ENCODE data around the gene SON.

Gene SON

DNA sequence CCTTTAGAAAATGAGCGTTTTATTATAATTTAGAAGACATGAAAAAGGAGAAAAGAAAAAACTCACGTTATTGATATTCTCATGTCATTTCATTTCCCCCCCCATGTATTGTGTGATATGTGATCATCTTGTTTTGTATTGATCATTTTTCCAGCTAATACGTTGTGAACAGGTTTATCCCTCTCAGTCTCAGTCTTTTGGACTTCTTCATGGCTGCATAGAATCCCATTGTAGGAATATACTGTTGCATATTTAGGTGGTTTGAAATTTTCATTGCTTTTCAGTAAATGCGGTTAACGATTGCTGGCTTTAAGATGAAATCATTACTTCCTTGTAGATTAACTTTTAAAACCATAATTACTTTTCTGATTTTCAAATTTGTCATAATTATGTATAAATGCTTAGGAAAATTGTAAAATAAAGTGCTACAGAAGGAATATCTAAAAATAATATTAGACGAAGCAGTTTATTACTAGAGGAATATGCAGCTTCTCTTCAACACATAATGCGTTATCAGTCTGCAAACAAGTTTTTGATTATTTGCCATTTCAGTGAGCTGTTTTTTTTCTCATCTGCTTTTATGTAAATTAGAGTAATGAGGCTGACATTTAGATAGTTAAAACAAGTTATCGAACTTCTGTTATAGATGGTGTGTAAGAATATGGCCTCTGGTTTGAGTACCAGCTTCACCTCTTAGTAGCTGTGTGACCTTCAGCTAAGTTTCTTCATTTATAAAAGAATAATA lies 1.8 kb downstream of the SON start:
- no peak for DNase-seq (ENCODE audit: extremely low spot score, insufficient read length, low read depth)
- no peak for FAIRE-seq

DNA sequence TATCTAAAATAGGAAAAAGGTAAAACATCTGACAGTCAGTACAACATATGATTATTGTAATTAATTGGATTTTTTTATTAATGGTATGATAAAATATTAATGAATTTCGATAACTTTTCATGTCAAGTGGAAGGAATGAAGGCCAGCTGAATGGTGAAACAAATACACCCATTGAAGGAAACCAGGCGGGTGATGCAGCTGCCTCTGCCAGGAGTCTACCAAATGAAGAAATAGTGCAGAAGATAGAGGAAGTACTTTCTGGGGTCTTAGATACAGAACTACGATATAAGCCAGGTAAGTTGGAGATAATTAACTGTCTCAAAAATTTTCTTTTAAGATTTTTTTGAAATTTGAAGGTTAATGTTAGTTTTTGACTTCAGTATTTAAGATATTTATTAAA lies 3.2 kb downstream of the SON start:
- FAIRE-seq = no peak

DNA sequence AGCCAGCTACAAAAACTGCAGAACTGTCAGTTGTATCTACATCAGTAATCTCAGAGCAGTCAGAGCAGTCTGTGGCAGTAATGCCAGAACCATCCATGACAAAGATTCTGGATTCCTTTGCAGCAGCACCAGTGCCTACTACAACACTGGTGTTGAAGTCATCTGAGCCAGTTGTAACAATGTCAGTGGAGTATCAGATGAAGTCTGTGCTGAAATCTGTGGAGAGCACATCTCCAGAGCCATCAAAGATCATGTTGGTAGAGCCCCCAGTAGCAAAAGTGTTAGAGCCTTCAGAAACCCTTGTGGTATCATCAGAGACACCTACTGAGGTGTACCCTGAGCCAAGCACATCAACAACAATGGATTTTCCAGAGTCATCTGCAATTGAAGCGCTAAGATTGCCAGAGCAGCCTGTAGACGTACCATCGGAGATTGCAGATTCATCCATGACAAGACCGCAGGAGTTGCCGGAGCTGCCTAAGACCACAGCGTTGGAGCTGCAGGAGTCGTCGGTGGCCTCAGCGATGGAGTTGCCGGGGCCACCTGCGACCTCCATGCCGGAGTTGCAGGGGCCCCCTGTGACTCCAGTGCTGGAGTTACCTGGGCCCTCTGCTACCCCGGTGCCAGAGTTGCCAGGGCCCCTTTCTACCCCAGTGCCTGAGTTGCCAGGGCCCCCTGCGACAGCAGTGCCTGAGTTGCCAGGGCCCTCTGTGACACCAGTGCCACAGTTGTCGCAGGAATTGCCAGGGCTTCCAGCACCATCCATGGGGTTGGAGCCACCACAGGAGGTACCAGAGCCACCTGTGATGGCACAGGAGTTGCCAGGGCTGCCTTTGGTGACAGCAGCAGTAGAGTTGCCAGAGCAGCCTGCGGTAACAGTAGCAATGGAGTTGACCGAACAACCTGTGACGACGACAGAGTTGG lies 7.3 kb downstream of the SON start:
- DNase-seq (ENCODE audit: extremely low spot score, insufficient read length, low read depth) (no peak), FAIRE-seq (no peak)

More for the DNA sequence above, 3.2 kb downstream of the SON start:
- no peak for DNase-seq (ENCODE audit: extremely low spot score, insufficient read length, low read depth)

DNA sequence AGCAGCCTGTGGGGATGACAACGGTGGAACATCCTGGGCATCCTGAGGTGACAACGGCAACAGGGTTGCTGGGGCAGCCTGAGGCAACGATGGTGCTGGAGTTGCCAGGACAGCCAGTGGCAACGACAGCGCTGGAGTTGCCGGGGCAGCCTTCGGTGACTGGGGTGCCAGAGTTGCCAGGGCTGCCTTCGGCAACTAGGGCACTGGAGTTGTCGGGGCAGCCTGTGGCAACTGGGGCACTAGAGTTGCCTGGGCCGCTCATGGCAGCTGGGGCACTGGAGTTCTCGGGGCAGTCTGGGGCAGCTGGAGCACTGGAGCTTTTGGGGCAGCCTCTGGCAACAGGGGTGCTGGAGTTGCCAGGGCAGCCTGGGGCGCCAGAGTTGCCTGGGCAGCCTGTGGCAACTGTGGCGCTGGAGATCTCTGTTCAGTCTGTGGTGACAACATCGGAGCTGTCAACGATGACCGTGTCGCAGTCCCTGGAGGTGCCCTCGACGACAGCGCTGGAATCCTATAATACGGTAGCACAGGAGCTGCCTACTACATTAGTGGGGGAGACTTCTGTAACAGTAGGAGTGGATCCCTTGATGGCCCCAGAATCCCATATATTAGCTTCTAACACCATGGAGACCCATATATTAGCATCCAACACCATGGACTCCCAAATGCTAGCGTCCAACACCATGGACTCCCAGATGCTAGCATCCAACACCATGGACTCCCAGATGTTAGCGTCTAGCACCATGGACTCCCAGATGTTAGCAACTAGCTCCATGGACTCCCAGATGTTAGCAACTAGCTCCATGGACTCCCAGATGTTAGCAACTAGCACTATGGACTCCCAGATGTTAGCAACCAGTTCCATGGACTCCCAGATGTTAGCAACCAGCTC lies 8.2 kb downstream of the SON start:
- DNase-seq (ENCODE audit: extremely low spot score, insufficient read length, low read depth) = no peak
- FAIRE-seq = no peak

DNA sequence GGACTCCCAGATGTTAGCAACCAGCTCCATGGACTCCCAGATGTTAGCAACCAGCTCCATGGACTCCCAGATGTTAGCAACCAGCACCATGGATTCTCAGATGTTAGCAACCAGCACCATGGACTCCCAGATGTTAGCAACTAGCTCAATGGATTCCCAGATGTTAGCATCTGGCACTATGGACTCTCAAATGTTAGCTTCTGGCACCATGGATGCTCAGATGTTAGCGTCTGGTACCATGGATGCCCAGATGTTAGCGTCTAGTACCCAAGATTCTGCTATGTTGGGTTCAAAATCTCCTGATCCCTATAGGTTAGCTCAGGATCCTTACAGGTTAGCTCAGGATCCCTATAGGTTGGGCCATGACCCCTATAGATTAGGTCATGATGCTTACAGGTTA lies 8.8 kb downstream of the SON start:
- FAIRE-seq (no peak), DNase-seq (ENCODE audit: extremely low spot score, insufficient read length, low read depth) (no peak)

DNA sequence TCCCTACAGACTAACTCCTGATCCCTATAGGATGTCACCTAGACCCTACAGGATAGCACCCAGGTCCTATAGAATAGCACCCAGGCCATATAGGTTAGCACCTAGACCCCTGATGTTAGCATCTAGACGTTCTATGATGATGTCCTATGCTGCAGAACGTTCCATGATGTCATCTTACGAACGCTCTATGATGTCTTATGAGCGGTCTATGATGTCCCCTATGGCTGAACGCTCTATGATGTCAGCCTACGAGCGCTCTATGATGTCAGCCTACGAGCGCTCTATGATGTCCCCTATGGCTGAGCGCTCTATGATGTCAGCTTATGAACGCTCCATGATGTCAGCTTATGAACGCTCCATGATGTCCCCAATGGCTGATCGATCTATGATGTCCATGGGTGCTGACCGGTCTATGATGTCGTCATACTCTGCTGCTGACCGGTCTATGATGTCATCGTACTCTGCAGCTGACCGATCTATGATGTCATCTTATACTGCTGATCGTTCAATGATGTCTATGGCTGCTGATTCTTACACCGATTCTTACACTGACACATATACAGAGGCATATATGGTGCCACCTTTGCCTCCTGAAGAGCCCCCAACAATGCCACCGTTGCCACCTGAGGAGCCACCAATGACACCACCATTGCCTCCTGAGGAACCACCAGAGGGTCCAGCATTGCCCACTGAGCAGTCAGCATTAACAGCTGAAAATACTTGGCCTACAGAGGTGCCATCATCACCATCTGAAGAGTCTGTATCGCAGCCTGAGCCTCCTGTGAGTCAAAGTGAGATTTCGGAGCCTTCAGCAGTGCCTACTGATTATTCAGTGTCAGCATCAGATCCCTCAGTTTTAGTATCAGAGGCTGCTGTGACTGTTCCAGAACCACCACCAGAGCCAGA lies 9.5 kb downstream of the SON start:
- FAIRE-seq (no peak), DNase-seq (ENCODE audit: extremely low spot score, insufficient read length, low read depth) (no peak)

DNA sequence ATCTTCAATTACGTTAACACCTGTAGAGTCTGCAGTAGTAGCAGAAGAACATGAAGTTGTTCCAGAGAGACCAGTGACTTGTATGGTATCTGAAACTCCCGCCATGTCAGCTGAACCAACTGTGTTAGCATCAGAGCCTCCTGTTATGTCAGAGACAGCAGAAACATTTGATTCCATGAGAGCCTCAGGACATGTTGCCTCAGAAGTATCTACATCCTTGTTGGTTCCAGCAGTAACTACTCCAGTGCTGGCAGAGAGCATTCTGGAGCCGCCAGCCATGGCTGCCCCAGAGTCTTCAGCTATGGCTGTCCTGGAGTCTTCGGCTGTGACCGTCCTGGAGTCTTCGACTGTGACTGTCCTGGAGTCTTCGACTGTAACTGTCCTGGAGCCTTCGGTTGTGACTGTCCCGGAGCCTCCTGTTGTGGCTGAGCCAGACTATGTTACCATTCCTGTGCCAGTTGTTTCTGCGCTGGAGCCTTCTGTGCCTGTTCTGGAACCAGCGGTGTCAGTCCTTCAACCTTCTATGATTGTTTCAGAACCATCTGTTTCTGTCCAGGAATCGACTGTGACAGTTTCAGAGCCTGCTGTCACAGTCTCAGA lies 10.3 kb downstream of the SON start:
- DNase-seq (ENCODE audit: extremely low spot score, insufficient read length, low read depth) = no peak
- FAIRE-seq = no peak

DNA sequence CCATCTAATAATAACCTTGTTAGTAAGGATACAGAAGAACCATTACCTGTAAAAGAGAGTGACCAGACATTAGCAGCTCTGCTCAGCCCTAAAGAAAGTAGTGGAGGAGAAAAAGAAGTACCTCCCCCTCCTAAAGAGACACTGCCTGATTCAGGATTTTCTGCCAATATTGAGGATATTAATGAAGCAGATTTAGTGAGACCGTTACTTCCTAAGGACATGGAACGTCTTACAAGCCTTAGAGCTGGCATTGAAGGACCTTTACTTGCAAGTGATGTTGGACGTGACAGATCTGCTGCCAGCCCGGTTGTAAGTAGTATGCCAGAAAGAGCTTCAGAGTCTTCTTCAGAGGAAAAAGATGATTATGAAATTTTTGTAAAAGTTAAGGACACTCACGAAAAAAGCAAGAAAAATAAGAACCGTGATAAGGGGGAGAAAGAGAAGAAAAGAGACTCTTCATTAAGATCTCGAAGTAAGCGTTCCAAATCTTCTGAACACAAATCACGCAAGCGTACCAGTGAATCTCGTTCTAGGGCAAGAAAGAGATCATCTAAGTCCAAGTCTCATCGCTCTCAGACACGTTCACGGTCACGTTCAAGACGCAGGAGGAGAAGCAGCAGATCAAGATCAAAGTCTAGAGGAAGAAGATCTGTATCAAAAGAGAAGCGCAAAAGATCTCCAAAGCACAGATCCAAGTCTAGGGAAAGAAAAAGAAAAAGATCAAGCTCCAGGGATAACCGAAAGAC lies 11.6 kb downstream of the SON start:
- DNase-seq (ENCODE audit: extremely low spot score, insufficient read length, low read depth) = no peak
- no peak for FAIRE-seq

DNA sequence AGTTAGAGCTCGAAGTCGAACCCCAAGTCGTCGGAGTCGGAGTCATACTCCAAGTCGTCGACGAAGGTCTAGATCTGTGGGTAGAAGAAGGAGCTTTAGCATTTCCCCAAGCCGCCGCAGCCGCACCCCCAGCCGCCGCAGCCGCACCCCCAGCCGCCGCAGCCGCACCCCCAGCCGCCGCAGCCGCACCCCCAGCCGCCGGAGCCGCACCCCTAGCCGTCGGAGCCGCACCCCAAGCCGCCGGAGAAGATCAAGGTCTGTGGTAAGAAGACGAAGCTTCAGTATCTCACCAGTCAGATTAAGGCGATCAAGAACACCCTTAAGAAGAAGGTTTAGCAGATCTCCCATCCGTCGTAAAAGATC lies 12.1 kb downstream of the SON start:
- no peak for FAIRE-seq
- DNase-seq (ENCODE audit: extremely low spot score, insufficient read length, low read depth) = no peak

DNA sequence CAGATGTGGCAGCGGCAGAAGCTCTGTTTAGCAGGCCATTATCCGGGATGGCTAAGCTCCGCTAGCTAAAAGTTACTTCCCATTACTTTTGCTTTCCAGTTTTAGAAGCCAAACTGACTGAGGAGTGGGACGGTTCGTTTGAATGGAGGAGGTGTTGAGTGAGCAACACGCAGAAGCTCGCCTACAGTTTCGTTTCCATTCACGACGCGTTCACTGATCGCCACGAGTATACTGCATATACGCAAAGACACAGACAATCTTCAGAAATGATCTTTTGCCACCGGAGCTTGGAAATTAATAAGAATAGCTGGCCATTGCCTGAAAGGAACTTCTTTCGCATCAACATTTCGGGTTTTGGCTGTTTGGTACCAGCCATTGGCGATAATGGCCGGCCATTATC lies 14.6 kb downstream of the SON start:
- FAIRE-seq (no peak), DNase-seq (ENCODE audit: extremely low spot score, insufficient read length, low read depth) (no peak)

DNA sequence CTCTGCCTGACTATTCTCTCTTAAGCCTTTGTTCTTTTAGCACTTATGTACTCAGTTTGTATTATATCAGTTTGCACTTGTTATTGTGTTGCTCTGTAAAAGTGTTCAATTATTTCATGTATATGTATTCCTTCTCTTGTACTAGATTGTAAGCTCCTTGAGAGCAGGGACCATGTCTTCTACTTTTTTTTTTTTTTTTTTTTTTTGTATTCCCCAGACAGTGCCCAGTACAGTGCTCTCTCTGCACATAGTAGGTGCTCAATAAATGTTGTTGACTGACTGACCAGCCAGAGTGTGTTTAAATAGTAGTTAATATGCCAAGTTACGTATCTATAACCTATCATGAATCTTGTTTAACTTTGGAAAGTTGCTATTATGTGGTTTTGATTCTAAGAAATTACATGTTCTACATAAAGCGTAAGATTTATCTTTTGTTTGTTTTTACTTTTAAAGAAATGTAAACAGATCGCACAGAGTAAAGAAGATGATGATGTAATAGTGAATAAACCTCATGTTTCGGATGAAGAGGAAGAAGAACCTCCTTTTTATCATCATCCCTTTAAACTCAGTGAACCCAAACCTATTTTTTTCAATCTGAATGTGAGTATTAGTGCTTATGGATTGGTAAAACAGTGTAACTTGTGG lies 16.1 kb downstream of the SON start:
- DNase-seq (ENCODE audit: extremely low spot score, insufficient read length, low read depth) (no peak), FAIRE-seq (no peak)

DNA sequence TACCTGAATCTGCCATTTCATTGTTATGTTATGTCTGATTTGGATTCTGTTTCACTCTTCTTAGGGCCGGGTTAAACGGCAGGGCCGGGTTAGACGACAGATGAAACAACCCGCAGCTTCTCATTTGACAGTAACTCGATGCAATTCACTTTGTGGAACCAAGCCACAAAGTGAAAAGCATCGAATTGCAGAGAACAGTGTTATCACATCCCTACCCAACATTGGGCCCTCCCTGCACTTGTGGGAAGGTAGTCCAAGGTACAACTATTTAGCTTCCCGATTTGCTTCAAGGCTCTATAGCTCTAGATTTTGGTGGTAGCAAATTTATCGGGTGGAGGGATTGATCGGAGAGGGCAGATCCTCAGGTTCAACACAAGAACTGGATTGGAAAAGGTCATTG lies 17.0 kb downstream of the SON start:
- DNase-seq (ENCODE audit: extremely low spot score, insufficient read length, low read depth) (no peak), FAIRE-seq (no peak)

DNA sequence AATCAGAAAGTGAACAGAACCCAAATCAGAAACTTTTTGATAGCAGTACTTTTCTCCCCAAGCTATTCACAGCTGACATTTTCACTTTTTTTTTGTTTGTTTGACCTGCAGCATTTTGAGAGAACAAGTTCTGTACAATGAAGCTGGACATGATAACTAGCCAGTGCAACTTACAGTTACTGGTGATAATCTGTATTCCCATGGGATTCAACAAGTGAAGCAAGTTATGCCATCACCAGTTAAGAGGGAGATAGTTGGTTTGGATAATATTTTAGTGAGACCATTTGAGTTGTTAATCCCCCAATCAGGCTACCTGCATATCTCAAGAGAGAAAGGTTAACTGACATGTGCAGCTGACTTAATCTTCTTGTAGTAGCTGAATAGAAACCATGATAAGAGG lies 18.1 kb downstream of the SON start:
- FAIRE-seq = no peak
- no peak for DNase-seq (ENCODE audit: extremely low spot score, insufficient read length, low read depth)

DNA sequence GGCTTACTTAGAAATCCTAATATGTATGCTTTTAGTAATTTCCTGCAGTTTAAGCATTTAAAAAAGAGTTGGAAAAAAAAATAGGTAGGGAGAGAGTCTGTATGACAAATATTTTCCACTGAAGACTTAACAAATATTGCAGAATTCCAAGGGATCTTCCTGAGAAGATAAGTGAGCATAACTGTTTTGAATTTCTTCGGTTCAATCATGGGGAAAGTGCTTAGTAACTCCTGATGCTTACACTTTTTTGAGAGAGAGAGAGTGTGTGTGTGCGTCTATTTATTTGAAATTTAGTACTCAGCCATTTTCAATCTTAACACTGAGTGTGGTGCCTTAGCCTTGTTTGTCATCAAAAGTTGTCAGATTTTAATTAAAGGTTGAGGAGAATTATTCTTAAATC lies 18.5 kb downstream of the SON start:
- DNase-seq (ENCODE audit: extremely low spot score, insufficient read length, low read depth) (no peak), FAIRE-seq (no peak)

DNA sequence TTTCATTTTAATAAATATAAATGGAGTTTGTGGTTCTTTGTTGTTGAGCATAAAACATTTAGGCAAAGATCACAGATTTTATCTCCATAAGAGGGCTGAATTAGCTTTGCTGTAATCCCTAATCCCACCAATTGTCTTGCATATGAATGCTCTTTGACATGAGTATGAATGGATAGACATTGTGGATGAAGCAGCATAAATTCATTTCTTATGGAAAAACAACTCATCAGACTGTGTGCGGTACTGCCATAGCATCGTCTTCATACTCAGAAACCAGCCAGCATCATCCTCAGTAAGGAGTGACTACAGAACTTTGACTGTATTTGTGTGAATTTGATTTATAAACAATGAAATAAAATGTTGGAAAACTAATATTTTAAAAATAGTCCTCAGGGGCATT lies 19.6 kb downstream of the SON start:
- FAIRE-seq = no peak

DNA sequence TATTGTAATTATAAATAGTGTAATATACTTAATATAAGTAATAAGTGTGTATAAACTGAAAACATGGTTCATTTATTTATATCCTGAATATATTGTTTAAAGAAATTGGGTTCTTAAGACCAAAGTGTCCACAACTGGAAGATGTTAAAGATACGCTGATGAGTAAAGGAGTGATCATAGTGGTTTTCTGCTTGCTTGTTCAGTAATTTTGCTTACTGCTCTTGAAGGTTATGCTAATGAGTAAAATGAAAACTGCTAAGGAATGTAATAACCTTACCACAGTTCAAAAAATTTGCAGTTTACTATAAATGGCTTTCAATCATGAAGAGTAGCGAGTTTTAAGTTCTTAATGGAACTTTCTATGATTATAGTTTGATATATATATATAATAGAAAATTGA lies 23.7 kb downstream of the SON start:
- FAIRE-seq (no peak), DNase-seq (ENCODE audit: extremely low spot score, insufficient read length, low read depth) (no peak)

More for the DNA sequence above, 19.6 kb downstream of the SON start:
- DNase-seq (ENCODE audit: extremely low spot score, insufficient read length, low read depth) = no peak

DNA sequence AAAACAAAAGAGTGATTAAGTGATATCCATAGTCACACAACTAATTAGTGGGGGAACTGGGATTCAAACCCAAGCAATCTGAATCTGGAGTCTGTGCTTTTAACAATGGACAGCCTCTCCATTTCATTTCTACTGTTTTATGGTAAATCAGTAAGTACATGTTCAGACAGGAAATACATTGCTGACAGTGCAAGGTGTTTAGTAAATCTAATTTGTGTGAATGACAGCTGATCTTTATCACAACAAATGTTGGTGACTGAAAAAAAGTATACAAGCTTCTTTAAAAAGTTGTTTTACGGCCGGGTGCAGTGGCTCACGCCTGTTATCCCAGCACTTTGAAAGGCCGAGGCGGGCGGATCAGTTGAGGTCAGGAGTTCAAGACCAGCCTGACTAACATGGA lies 25.1 kb downstream of the SON start:
- FAIRE-seq = no peak

DNA sequence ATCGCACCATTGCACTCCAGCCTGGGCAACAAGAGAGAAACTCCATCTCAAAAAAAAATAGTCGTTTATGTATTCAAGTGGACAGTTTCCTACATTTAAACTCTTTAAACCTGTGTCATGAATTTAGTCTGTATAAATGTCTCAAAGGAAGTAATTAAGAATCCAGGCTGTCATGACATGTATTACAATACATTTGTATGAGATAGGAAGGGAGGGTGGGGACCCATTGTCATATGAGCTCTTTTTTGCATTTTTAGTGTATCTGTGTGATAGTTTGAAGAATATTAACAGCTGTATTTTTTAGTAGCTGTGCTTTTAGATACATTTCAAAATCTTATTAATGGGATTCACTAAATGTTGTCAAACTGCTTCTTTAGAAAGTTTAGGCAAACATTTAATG lies 25.6 kb downstream of the SON start:
- DNase-seq (ENCODE audit: extremely low spot score, insufficient read length, low read depth) (no peak), FAIRE-seq (no peak)

More for the DNA sequence above, 25.1 kb downstream of the SON start:
- DNase-seq (ENCODE audit: extremely low spot score, insufficient read length, low read depth) = no peak

Data from GM18507 (cell line).